ENCODE measurements around the gene DPEP3. TPM values are rescaled to one million over a fixed set of nuclear protein-coding genes. Genes with fewer than 3 reads are reported as not detected.
A peak's percentile ranks its signal among the peaks of the same experiment; 100 is the strongest.
"Not testable (repeated sequence)": the region's sequence is repeated elsewhere in the genome, so short reads cannot be mapped to it uniquely, and the experiment has no call there.

The DPEP3 gene
- total RNA-seq, 1 donor from 2014 or later, result not detected

GRCh38 chr16:67942510-67943255 lies 37.6 kb downstream of the DPEP3 start:
- Mint-ChIP-seq H3K4me1 (ENCODE audit: unreplicated experiment) (peaks cover 3% of the 10 kb centered on the region), H3K27ac (no peak overlapping the region), H3K9me3 (no peaks in the 10 kb centered on the region), H3K4me3 (no peak overlapping the region), H3K36me3 (no peaks in the 10 kb centered on the region), H3K27me3 (no peaks in the 10 kb centered on the region)
- no peak for DNase-seq (ENCODE audit: extremely low spot score, unreplicated experiment)
- TF ChIP-seq CTCF (conservative IDR thresholded peaks at IDR 0.05), result no peak

DNA sequence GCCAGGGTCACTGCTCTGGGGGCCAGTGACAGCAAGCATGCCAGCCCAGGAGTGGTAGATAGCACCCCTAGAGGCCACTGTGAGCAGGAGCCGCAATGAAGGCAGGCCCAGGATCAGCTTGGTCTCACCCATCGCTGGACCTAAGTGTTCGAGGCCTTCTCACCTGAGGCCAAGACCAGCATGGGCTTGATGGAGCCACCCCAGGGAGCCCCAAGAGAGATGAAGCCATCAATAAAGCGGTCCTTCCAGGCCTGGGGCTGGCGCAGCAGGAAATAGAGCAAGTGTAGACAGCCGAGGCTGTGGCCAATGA lies 38.1 kb downstream of the DPEP3 start:
- TF ChIP-seq CTCF (conservative IDR thresholded peaks at IDR 0.05), result peak; percentile 82
- no peak overlapping the region for H3K27ac Mint-ChIP-seq
- H3K9me3 Mint-ChIP-seq, result no peaks in the 10 kb centered on the region
- DNase-seq (ENCODE audit: extremely low spot score, unreplicated experiment), result no peak
- no peaks in the 10 kb centered on the region for H3K27me3 Mint-ChIP-seq
- H3K36me3 Mint-ChIP-seq, result no peaks in the 10 kb centered on the region
- no peak overlapping the region for H3K4me3 Mint-ChIP-seq
- peaks cover 6% of the 10 kb centered on the region for H3K4me1 Mint-ChIP-seq (ENCODE audit: unreplicated experiment)

- Mint-ChIP-seq H3K4me3 (no peak overlapping the region), H3K36me3 (no peaks in the 10 kb centered on the region), H3K27ac (no peak overlapping the region), H3K4me1 (ENCODE audit: unreplicated experiment) (peaks cover 11% of the 10 kb centered on the region), H3K27me3 (no peaks in the 10 kb centered on the region), H3K9me3 (no peaks in the 10 kb centered on the region)
- no peak for TF ChIP-seq CTCF (conservative IDR thresholded peaks at IDR 0.05)
- no peak for DNase-seq (ENCODE audit: extremely low spot score, unreplicated experiment)
These were observed 38.7 kb downstream of the DPEP3 start for GRCh38 chr16:67941469-67942199.

- H3K27ac Mint-ChIP-seq, result no peak overlapping the region
- H3K4me3 Mint-ChIP-seq, result no peak overlapping the region
- H3K36me3 Mint-ChIP-seq, result peaks cover 3% of the 10 kb centered on the region
- no peaks in the 10 kb centered on the region for H3K9me3 Mint-ChIP-seq
- H3K27me3 Mint-ChIP-seq, result peaks cover 2% of the 10 kb centered on the region
- no peak for DNase-seq (ENCODE audit: extremely low spot score, unreplicated experiment)
- H3K4me1 Mint-ChIP-seq (ENCODE audit: unreplicated experiment), result peaks cover 11% of the 10 kb centered on the region
- no peak for TF ChIP-seq CTCF (conservative IDR thresholded peaks at IDR 0.05)
These were observed 39.7 kb downstream of the DPEP3 start for GRCh38 chr16:67940446-67941089.

DNA sequence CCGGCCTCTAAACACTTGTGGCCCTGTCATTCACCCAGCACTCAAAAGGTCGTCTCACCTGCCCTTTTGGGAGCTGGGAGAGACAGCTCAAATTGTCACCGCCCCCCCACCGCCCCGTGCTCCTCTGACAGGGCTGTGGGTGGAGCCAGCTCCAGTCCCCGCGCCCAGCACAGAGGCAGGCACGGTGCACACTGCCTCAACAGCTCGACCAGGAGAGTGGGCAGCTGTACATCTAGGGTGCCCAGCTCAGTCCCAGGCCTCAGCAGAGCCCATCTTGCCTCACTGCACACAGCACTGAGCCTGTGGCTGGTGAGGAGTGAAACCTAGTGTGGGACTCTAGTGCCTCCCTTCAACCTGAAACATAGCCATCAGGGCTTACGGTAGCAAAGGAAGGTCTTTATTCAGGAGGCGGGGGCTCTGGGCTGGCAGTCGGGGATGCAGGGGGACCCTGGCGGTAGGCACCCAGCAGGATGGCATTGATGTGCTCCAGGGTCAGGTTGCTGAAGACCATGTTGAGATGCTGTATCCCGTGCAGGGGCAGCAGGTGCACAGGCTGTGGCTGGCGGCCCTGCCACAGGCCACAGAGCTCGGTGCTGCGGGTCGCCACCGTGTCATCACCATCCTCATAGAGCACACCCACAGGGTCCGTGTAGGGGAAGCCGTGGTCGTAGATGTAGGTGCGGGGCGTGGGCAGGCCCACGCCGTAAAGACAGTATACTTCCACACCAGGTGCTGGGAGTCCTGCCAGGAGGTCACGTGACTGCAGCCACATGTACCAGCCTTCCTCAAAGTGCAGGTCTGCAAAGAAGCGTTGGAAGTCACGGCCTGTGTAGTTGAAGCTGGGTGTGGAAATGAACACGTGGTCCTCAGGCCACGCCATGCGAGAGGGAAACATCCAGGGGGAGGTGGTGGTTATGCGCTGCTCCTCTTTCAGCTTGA lies 40.5 kb downstream of the DPEP3 start:
- peaks cover 19% of the 10 kb centered on the region for H3K4me1 Mint-ChIP-seq (ENCODE audit: unreplicated experiment)
- no peak for TF ChIP-seq CTCF (conservative IDR thresholded peaks at IDR 0.05)
- peaks cover 2% of the 10 kb centered on the region for H3K27me3 Mint-ChIP-seq
- no peak overlapping the region for H3K27ac Mint-ChIP-seq
- no peaks in the 10 kb centered on the region for H3K9me3 Mint-ChIP-seq
- no peak overlapping the region for H3K4me3 Mint-ChIP-seq
- DNase-seq (ENCODE audit: extremely low spot score, unreplicated experiment), result no peak
- peaks cover 3% of the 10 kb centered on the region for H3K36me3 Mint-ChIP-seq

GRCh38 chr16:67937713-67938112 lies 42.6 kb downstream of the DPEP3 start:
- peaks cover 21% of the 10 kb centered on the region for H3K4me1 Mint-ChIP-seq (ENCODE audit: unreplicated experiment)
- H3K4me3 Mint-ChIP-seq, result peak overlapping the region; percentile 100
- H3K36me3 Mint-ChIP-seq; H3K27ac Mint-ChIP-seq; H3K27me3 Mint-ChIP-seq; DNase-seq (ENCODE audit: extremely low spot score, unreplicated experiment); H3K9me3 Mint-ChIP-seq: not testable (repeated sequence)
